ENCODE measurements around the gene RPP21.

Gene RPP21

GRCh38 chr6:30386166-30386565, 41.2 kb downstream of the RPP21 start:
- TF ChIP-seq, protein P1, sequence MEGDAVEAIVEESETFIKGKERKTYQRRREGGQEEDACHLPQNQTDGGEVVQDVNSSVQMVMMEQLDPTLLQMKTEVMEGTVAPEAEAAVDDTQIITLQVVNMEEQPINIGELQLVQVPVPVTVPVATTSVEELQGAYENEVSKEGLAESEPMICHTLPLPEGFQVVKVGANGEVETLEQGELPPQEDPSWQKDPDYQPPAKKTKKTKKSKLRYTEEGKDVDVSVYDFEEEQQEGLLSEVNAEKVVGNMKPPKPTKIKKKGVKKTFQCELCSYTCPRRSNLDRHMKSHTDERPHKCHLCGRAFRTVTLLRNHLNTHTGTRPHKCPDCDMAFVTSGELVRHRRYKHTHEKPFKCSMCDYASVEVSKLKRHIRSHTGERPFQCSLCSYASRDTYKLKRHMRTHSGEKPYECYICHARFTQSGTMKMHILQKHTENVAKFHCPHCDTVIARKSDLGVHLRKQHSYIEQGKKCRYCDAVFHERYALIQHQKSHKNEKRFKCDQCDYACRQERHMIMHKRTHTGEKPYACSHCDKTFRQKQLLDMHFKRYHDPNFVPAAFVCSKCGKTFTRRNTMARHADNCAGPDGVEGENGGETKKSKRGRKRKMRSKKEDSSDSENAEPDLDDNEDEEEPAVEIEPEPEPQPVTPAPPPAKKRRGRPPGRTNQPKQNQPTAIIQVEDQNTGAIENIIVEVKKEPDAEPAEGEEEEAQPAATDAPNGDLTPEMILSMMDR (IDR thresholded peaks at IDR 0.05; ENCODE audit: extremely low read depth, insufficient read depth, missing control alignments): no peak
- in situ Hi-C loops (cut with MboI; ENCODE audit: low pct_unique_long_range_greater_than_20kb, low sequenced_read_pairs, unreplicated experiment): no loop called here
- DNase-seq (ENCODE audit: low spot score): no peak

- DNase-seq (ENCODE audit: low spot score): no peak
- in situ Hi-C loops (cut with MboI; ENCODE audit: low pct_unique_long_range_greater_than_20kb, low sequenced_read_pairs, unreplicated experiment): no loop called here
- TF ChIP-seq, protein P1 (IDR thresholded peaks at IDR 0.05; ENCODE audit: extremely low read depth, insufficient read depth, missing control alignments): no peak
These were observed 46.3 kb downstream of the RPP21 start for GRCh38 chr6:30391240-30391639.

DNA sequence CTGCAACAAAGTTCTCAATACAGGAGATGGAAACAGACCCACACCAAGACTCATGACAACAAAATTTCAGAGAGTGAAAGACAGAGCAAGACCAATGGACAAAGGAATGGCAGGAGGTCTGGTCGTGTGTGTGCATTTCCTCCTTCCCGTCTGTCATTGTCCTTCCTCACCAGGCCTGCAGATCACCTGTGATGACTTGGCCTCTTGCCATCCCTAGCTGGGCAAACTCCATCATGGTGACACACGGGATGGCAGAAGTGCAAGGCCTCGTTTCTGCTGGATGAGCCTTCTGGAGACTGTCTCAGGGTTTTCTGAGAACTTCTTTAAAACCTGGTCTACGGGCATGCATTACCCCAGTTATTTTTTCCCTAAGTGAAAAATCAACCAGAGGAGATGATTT, 49.2 kb downstream of the RPP21 start:
- no peak for DNase-seq (ENCODE audit: low spot score)
- in situ Hi-C loops (cut with MboI; ENCODE audit: low pct_unique_long_range_greater_than_20kb, low sequenced_read_pairs, unreplicated experiment): no loop called here
- TF ChIP-seq, protein P1 (IDR thresholded peaks at IDR 0.05; ENCODE audit: extremely low read depth, insufficient read depth, missing control alignments): no peak

Measured in GM13977 (cell line).